ENCODE data around the gene COBL. TPM values are rescaled to one million over a fixed set of nuclear protein-coding genes. Genes with fewer than 3 reads are reported as not detected.

Gene COBL
- total and polyA plus RNA-seq, 12 donors = 0.09 to 1.4 (median 0.53) TPM

GRCh38 chr7:51220226-51220625 is 96.4 kb downstream of the COBL start:
- H3K36me3 ChIP-seq (replicated peaks in 1 of 2) = no peaks in the 10 kb centered on the region
- H3K4me3 ChIP-seq = no peak overlapping the region
- WGBS, 4 donors = 79 to 89% (median 85%) methylated on average over 11 of the region's 11 CpGs
- DNase-seq = no peak
- no peak for TF ChIP-seq POLR2A (IDR thresholded peaks at IDR 0.05)
- no peak for TF ChIP-seq CTCF (IDR thresholded peaks at IDR 0.05)
- no peak overlapping the region for H3K27ac ChIP-seq
- H3K9me3 ChIP-seq (replicated peaks in 1 of 3) = no peaks in the 10 kb centered on the region
- no peaks in the 10 kb centered on the region for H3K27me3 ChIP-seq
- intact Hi-C loops (cut with DNase I) = no loop called here
- H3K4me1 ChIP-seq (replicated peaks in 1 of 2) = no peaks in the 10 kb centered on the region

- Histone ChIP-seq H3K9me3 (replicated peaks in 1 of 3) (no peaks in the 10 kb centered on the region), H3K27ac (no peak overlapping the region), H3K4me3 (no peak overlapping the region), H3K36me3 (replicated peaks in 1 of 2) (no peaks in the 10 kb centered on the region), H3K27me3 (no peaks in the 10 kb centered on the region), H3K4me1 (replicated peaks in 1 of 2) (no peaks in the 10 kb centered on the region)
- intact Hi-C loops (cut with DNase I) = no loop called here
- DNase-seq = no peak
- TF ChIP-seq CTCF (IDR thresholded peaks at IDR 0.05) (no peak), POLR2A (IDR thresholded peaks at IDR 0.05) (no peak)
- WGBS, 4 donors = 51 to 71% (median 60%) methylated on average over 11 to 18 of the region's 18 CpGs
Measured at GRCh38 chr7:51219261-51219988, 97.2 kb downstream of the COBL start.

- Histone ChIP-seq H3K36me3 (replicated peaks in 1 of 2) (no peaks in the 10 kb centered on the region), H3K27me3 (no peaks in the 10 kb centered on the region), H3K4me3 (no peak overlapping the region), H3K27ac (no peak overlapping the region), H3K9me3 (replicated peaks in 1 of 3) (no peaks in the 10 kb centered on the region), H3K4me1 (replicated peaks in 1 of 2) (no peaks in the 10 kb centered on the region)
- intact Hi-C loops (cut with DNase I) = no loop called here
- 82 to 91% (median 90%) methylated on average over 6 of the region's 6 CpGs for WGBS, 4 donors
- no peak for TF ChIP-seq POLR2A (IDR thresholded peaks at IDR 0.05)
- TF ChIP-seq CTCF (IDR thresholded peaks at IDR 0.05) = no peak
- no peak for DNase-seq
Measured at GRCh38 chr7:51217804-51218203, 98.8 kb downstream of the COBL start.

GRCh38 chr7:51214098-51214497 is 102.5 kb downstream of the COBL start:
- TF ChIP-seq CTCF (IDR thresholded peaks at IDR 0.05) = no peak
- TF ChIP-seq POLR2A (IDR thresholded peaks at IDR 0.05) = no peak
- WGBS, 4 donors = 92 to 99% (median 94%) methylated on average over 7 of the region's 7 CpGs
- no peaks in the 10 kb centered on the region for H3K4me1 ChIP-seq (replicated peaks in 1 of 2)
- H3K27ac ChIP-seq = no peak overlapping the region
- H3K9me3 ChIP-seq (replicated peaks in 1 of 3) = no peaks in the 10 kb centered on the region
- H3K36me3 ChIP-seq (replicated peaks in 1 of 2) = no peaks in the 10 kb centered on the region
- intact Hi-C loops (cut with DNase I) = no loop called here
- H3K27me3 ChIP-seq = no peaks in the 10 kb centered on the region
- no peak overlapping the region for H3K4me3 ChIP-seq
- no peak for DNase-seq

All from adrenal gland (tissue), 12 donors.